Measurements from ENCODE around the gene TRIM50. TPM values are rescaled to one million over a fixed set of nuclear protein-coding genes. Genes with fewer than 3 reads are reported as not detected.

The TRIM50 gene
- polyA plus RNA-seq, 1 donor (not counting 4 experiments of a cell fraction or from before 2014, with no cell fraction given), result not detected

- DNase-seq (ENCODE audit: low read depth, low spot score), result no peak
- H3K9me1 ChIP-seq (ENCODE audit: control insufficient read depth, extremely low read depth, insufficient read depth, low read length), result no peaks in the 10 kb centered on the region
- H3K79me2 ChIP-seq (ENCODE audit: control insufficient read depth, insufficient read depth, low read length), result no peaks in the 10 kb centered on the region
- TF ChIP-seq, protein P1, sequence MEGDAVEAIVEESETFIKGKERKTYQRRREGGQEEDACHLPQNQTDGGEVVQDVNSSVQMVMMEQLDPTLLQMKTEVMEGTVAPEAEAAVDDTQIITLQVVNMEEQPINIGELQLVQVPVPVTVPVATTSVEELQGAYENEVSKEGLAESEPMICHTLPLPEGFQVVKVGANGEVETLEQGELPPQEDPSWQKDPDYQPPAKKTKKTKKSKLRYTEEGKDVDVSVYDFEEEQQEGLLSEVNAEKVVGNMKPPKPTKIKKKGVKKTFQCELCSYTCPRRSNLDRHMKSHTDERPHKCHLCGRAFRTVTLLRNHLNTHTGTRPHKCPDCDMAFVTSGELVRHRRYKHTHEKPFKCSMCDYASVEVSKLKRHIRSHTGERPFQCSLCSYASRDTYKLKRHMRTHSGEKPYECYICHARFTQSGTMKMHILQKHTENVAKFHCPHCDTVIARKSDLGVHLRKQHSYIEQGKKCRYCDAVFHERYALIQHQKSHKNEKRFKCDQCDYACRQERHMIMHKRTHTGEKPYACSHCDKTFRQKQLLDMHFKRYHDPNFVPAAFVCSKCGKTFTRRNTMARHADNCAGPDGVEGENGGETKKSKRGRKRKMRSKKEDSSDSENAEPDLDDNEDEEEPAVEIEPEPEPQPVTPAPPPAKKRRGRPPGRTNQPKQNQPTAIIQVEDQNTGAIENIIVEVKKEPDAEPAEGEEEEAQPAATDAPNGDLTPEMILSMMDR (optimal IDR thresholded peaks at IDR 0.05 in 1 of 3, IDR thresholded peaks at IDR 0.05 in 1 of 3, conservative IDR thresholded peaks at IDR 0.05 in 1 of 3; ENCODE audit: extremely low read depth in 1 of 3, insufficient read depth in 2 of 3, low read length in 3 of 3), result no peak
- TF ChIP-seq EZH2 (IDR thresholded peaks at IDR 0.05; ENCODE audit: low read length), result no peak
- H3K4me3 ChIP-seq (ENCODE audit: control insufficient read depth in 2 of 3, extremely low read depth in 1 of 3, insufficient read depth in 2 of 3, low read depth in 1 of 3, low read length in 3 of 3), result no peak overlapping the region
- H4K20me1 ChIP-seq (ENCODE audit: control insufficient read depth, extremely low read depth, insufficient read depth, low read length), result no peaks in the 10 kb centered on the region
- H2AFZ ChIP-seq (ENCODE audit: control insufficient read depth, low read length), result no peak overlapping the region
- no peak overlapping the region for H3K27ac ChIP-seq (ENCODE audit: control insufficient read depth, insufficient read depth, low read length)
- no peak overlapping the region for H3K4me2 ChIP-seq (ENCODE audit: control insufficient read depth, extremely low read depth, insufficient read depth, low read depth, low read length)
- dilution Hi-C loops (cut with MboI; ENCODE audit: extremely low pct_ligation_motif_present, low sequenced_read_pairs), result no loop called here
- H3K9ac ChIP-seq (ENCODE audit: control insufficient read depth, extremely low read depth, insufficient read depth, low read length), result no peak overlapping the region
- H3K36me3 ChIP-seq (ENCODE audit: control insufficient read depth in 2 of 2, extremely low read depth in 1 of 2, insufficient read depth in 2 of 2, low read length in 2 of 2), result no peaks in the 10 kb centered on the region
- no peaks in the 10 kb centered on the region for H3K9me3 ChIP-seq (ENCODE audit: control insufficient read depth, low read depth, low read length)
- FAIRE-seq, result no peak
- H3K4me1 ChIP-seq (ENCODE audit: control insufficient read depth, extremely low read depth, insufficient read depth, low read length), result no peaks in the 10 kb centered on the region
- H3K27me3 ChIP-seq (ENCODE audit: control insufficient read depth, extremely low read depth, insufficient read depth, low read length), result peaks cover 19% of the 10 kb centered on the region
Measured at GRCh38 chr7:73354821-73355220, 26.9 kb upstream of the TRIM50 start.

DNA sequence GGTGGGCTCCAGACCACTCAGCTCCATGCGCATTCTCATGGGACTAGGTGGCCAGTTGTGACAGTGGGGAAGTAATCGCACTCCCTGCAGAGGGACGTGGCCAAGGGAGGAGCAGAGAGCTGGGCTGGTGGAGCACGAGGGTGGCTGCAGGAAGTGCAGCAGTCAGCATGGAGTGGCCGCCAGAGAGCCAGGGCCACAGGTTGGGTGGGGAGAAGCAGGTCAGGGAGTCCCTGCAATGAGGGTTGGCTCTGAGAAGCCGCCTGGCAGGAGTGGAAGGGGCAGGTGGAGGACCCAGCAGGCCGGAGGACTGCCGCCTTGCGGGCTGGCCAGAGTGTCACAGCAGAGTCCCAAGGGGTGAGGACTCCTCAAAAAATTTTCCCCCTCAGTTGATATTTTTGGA, 26.3 kb upstream of the TRIM50 start:
- Histone ChIP-seq H3K9me1 (ENCODE audit: control insufficient read depth, extremely low read depth, insufficient read depth, low read length) (no peaks in the 10 kb centered on the region), H3K4me2 (ENCODE audit: control insufficient read depth, extremely low read depth, insufficient read depth, low read depth, low read length) (no peak overlapping the region), H3K9me3 (ENCODE audit: control insufficient read depth, low read depth, low read length) (no peaks in the 10 kb centered on the region), H3K36me3 (ENCODE audit: control insufficient read depth in 2 of 2, extremely low read depth in 1 of 2, insufficient read depth in 2 of 2, low read length in 2 of 2) (no peaks in the 10 kb centered on the region), H3K4me1 (ENCODE audit: control insufficient read depth, extremely low read depth, insufficient read depth, low read length) (no peaks in the 10 kb centered on the region), H3K27ac (ENCODE audit: control insufficient read depth, insufficient read depth, low read length) (no peak overlapping the region), H3K4me3 (ENCODE audit: control insufficient read depth in 2 of 3, extremely low read depth in 1 of 3, insufficient read depth in 2 of 3, low read depth in 1 of 3, low read length in 3 of 3) (no peak overlapping the region), H2AFZ (ENCODE audit: control insufficient read depth, low read length) (no peak overlapping the region), H3K79me2 (ENCODE audit: control insufficient read depth, insufficient read depth, low read length) (no peaks in the 10 kb centered on the region), H3K27me3 (ENCODE audit: control insufficient read depth, extremely low read depth, insufficient read depth, low read length) (peaks cover 14% of the 10 kb centered on the region), H4K20me1 (ENCODE audit: control insufficient read depth, extremely low read depth, insufficient read depth, low read length) (no peaks in the 10 kb centered on the region), H3K9ac (ENCODE audit: control insufficient read depth, extremely low read depth, insufficient read depth, low read length) (no peak overlapping the region)
- dilution Hi-C loops (cut with MboI; ENCODE audit: extremely low pct_ligation_motif_present, low sequenced_read_pairs), result no loop called here
- no peak for FAIRE-seq
- no peak for TF ChIP-seq EZH2 (IDR thresholded peaks at IDR 0.05; ENCODE audit: low read length)
- TF ChIP-seq, protein P1 (optimal IDR thresholded peaks at IDR 0.05 in 1 of 3, IDR thresholded peaks at IDR 0.05 in 1 of 3, conservative IDR thresholded peaks at IDR 0.05 in 1 of 3; ENCODE audit: extremely low read depth in 1 of 3, insufficient read depth in 2 of 3, low read length in 3 of 3), result no peak
- DNase-seq (ENCODE audit: low read depth, low spot score), result no peak

Data from keratinocyte (primary cell).